Spleen (tissue), 11 donors: ENCODE results near the gene TMPRSS4. TPM values are rescaled to one million over a fixed set of nuclear protein-coding genes. Genes with fewer than 3 reads are reported as not detected.

Experiments
- DNase-seq: peaks from one replicate; pipeline ENCODE4 v3.0.0-alpha.2; 2020
- H3K27ac ChIP-seq, 8 donors: fragments of 200-600 bp; sonication (generic) in 7 of 8; 1 replicate in 4 of 8; 2 replicates in 4 of 8; pipeline versions ENCODE4 v1.5.0 to v1.8.0; 2016 to 2021; ENCODE audit warnings: inconsistent platforms in 4 of 8, mild to moderate bottlenecking in 4 of 8, moderate library complexity in 1 of 8
- H3K27me3 ChIP-seq, 7 donors: fragments of 200-600 bp; sonication (generic) in 6 of 7; replicated peaks in 1 of 7; 1 replicate in 4 of 7; 2 replicates in 3 of 7; pipeline versions ENCODE4 v1.5.0 to v1.8.0; 2016 to 2021; ENCODE audit warnings: inconsistent platforms in 3 of 7, mild to moderate bottlenecking in 1 of 7
- H3K36me3 ChIP-seq, 6 donors: fragments of 200-600 bp; sonication (generic) in 5 of 6; 1 replicate in 4 of 6; 2 replicates in 2 of 6; pipeline versions ENCODE4 v1.5.0 to v1.8.0; 2016 to 2021; ENCODE audit warnings: inconsistent platforms in 2 of 6
- H3K4me1 ChIP-seq, 6 donors: fragments of 200-600 bp; sonication (generic) in 5 of 6; 1 replicate in 3 of 6; 2 replicates in 3 of 6; pipeline versions ENCODE4 v1.5.0 to v1.8.0; 2016 to 2021; ENCODE audit warnings: inconsistent platforms in 3 of 6
- H3K4me3 ChIP-seq, 8 donors: fragments of 200-600 bp; sonication (generic) in 7 of 8; 1 replicate in 4 of 8; 2 replicates in 4 of 8; pipeline versions ENCODE4 v1.5.0 to v1.8.0; 2016 to 2021; ENCODE audit warnings: inconsistent platforms in 4 of 8, mild to moderate bottlenecking in 4 of 8, moderate library complexity in 2 of 8
- H3K9me3 ChIP-seq, 8 donors: fragments of 200-600 bp; sonication (generic) in 7 of 8; 1 replicate in 4 of 8; 2 replicates in 4 of 8; pipeline versions ENCODE4 v1.5.0 to v1.8.0; 2016 to 2021; ENCODE audit warnings: inconsistent platforms in 4 of 8
- POLR2A ChIP-seq, 3 donors: fragments of 450-650 bp; IDR thresholded peaks; one replicate each; pipeline ENCODE4 v1.5.1; 2017; ENCODE audit warnings: antibody characterized with exemption in 3 of 3, mild to moderate bottlenecking in 1 of 3
- POLR2AphosphoS5 ChIP-seq, 3 donors: sonication (generic); formaldehyde crosslinking; IDR thresholded peaks; one replicate each; pipeline ENCODE4 v1.5.1; 2017; ENCODE audit warnings: antibody characterized with exemption in 3 of 3
- whole genome bisulfite sequencing, 5 donors: extraction: QIAGEN DNeasy Blood & Tissue Kit in 3 of 5; methylation state at CpG; one replicate each; pipeline versions ENCODE4 v1.1.5 to v1.1.7; 2013 to 2018; 5-methylcytosine and 5-hydroxymethylcytosine counted together
- intact Hi-C: fragments of 100-400 bp; cut with DNase I; formaldehyde crosslinking; loops from one replicate; pipeline ENCODE4 v1.15.0; 2023; ENCODE audit warnings: low total_unique reads
- polyA plus RNA-seq, 3 donors: library from polyadenylated mRNA; stranded (reverse); fragments of 200-250 nt; gene quantifications; one replicate each; pipeline ENCODE4 v1.2.1, GENCODE V29; 2013
- total RNA-seq, 7 donors: library from RNA; depleted of rRNA in 3 of 7; stranded (reverse); fragments of >200 nt in 3 of 7; fragmentation: NEBNext Ultra II Directional in 4 of 7; extraction: Animal tissue kit (Norgen Biotek cat#: 25700) in 4 of 7; gene quantifications; one replicate each; pipeline versions ENCODE4 v1.1.0 to v1.2.1, GENCODE V29; 2016 to 2021
- TF ChIP-seq, protein P1 (sequence below), 11 experiments: fragments of 200-600 bp in 7 of 11; fragments of 450-650 bp in 4 of 11; sonication (generic) in 4 of 11; IDR thresholded peaks in 8 of 11; conservative IDR thresholded peaks in 3 of 11; 1 replicate in 7 of 11; 2 replicates in 4 of 11; pipeline versions ENCODE4 v1.4.0 to v1.8.0; 2016 to 2021; ENCODE audit warnings: antibody characterized with exemption in 11 of 11, inconsistent platforms in 4 of 11, mild to moderate bottlenecking in 1 of 11
- donor health status: healthy with polysubstance abuse.
- donor health status: DM: no; HTN: no; CAD: no; lungs with moderate emphysema.
- donor health status: DM: no; HTN: no; CAD: no.
- donor health status: Bipolar disorder and iron deficiency.
- donor health status: healthy.
- donor health status: DM: no; HTN: no; CAD: no.
- donor health status: DM: yes; HTN: yes; CAD: no.

Gene TMPRSS4
- total and polyA plus RNA-seq, 10 donors, result 0.09 to 1.4 (median 0.85) TPM; not detected in 3

DNA sequence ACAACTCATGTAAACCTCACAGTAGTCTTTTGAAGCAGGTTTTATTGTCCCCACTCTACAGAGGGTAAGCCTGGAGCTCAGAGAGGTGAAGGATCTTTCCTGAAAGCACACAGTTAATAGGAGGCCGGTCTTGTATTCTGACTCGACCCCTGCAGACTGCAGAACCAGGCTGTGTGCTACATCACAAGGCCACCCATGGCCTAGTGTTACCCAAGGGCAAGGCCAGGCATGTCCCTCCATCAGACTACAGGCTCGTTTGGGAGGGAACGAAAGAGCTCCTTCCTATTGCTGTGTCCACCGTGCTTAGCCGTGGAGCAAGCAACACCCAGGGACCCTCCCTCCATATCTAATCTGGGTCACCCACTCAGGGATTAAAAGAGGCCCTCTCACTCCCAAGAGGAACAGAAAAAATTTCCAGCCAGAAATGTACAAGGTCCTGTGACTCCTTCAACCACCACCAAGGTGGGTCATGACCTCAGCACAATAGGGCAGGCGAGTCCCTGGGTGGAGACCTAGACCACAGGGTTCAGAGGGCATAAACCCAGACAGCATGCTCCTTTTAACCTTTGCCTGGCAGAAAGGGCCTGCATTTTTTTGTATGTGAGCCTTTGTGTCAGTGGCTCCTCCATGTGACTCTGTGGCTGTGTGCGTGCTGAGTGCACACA, 16.2 kb downstream of the TMPRSS4 start:
- Histone ChIP-seq H3K9me3 (peaks cover 0 to 7% (median 2%) of the 10 kb centered on the region in 8 donors), H3K4me3 (no peak overlapping the region), H3K27ac (no peak overlapping the region), H3K4me1 (peaks cover 0 to 7% (median 0%) of the 10 kb centered on the region in 6 donors), H3K36me3 (no peaks in the 10 kb centered on the region), H3K27me3 (no peaks in the 10 kb centered on the region)
- intact Hi-C loops, result no loop called here
- 72 to 84% (median 77%) methylated on average over 7 to 8 of the region's 8 CpGs for WGBS, 5 donors
- no peak for DNase-seq
- TF ChIP-seq POLR2A (IDR thresholded peaks at IDR 0.05) (no peak), POLR2AphosphoS5 (IDR thresholded peaks at IDR 0.05) (no peak)
- TF ChIP-seq, protein P1, sequence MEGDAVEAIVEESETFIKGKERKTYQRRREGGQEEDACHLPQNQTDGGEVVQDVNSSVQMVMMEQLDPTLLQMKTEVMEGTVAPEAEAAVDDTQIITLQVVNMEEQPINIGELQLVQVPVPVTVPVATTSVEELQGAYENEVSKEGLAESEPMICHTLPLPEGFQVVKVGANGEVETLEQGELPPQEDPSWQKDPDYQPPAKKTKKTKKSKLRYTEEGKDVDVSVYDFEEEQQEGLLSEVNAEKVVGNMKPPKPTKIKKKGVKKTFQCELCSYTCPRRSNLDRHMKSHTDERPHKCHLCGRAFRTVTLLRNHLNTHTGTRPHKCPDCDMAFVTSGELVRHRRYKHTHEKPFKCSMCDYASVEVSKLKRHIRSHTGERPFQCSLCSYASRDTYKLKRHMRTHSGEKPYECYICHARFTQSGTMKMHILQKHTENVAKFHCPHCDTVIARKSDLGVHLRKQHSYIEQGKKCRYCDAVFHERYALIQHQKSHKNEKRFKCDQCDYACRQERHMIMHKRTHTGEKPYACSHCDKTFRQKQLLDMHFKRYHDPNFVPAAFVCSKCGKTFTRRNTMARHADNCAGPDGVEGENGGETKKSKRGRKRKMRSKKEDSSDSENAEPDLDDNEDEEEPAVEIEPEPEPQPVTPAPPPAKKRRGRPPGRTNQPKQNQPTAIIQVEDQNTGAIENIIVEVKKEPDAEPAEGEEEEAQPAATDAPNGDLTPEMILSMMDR (IDR thresholded peaks at IDR 0.05 in 8 of 11, conservative IDR thresholded peaks at IDR 0.05 in 3 of 11), result no peak

DNA sequence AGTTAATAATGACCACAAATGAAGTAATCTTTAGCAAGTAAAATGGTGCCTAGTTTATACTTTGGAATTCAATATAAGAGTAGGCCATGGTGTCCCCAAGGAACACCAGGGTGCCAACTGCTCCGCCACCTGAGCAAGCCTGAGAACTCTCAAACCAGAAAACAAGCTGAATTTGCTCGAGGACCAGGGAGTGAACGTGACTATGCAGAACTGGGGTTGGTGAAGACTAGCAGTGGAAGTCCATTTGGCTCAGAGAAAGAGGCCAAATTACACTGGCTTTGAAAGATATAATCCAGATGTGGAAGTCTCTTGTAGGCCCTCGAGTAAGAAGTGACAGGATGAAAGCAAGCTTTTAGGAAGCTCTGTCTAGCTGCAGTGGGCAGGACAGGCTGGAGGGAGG, 18.6 kb downstream of the TMPRSS4 start:
- WGBS, 5 donors, result 59 to 72% (median 67%) methylated on average over 4 of the region's 4 CpGs
- no peaks in the 10 kb centered on the region for H3K36me3 ChIP-seq
- TF ChIP-seq POLR2AphosphoS5 (IDR thresholded peaks at IDR 0.05) (no peak), POLR2A (IDR thresholded peaks at IDR 0.05) (no peak)
- TF ChIP-seq, protein P1 (IDR thresholded peaks at IDR 0.05 in 8 of 11, conservative IDR thresholded peaks at IDR 0.05 in 3 of 11), result no peak
- no peak overlapping the region for H3K4me3 ChIP-seq
- no peak overlapping the region for H3K27ac ChIP-seq
- intact Hi-C loops, result no loop called here
- H3K27me3 ChIP-seq, result no peaks in the 10 kb centered on the region
- H3K9me3 ChIP-seq, result no peaks in the 10 kb centered on the region
- no peaks in the 10 kb centered on the region for H3K4me1 ChIP-seq
- peak; percentile 12 for DNase-seq

GRCh38 chr11:118095967-118096367, 19.1 kb downstream of the TMPRSS4 start:
- no peak overlapping the region for H3K27ac ChIP-seq
- no peak for TF ChIP-seq POLR2AphosphoS5 (IDR thresholded peaks at IDR 0.05)
- TF ChIP-seq, protein P1 (IDR thresholded peaks at IDR 0.05 in 8 of 11, conservative IDR thresholded peaks at IDR 0.05 in 3 of 11), result no peak
- H3K9me3 ChIP-seq, result no peaks in the 10 kb centered on the region
- WGBS, 5 donors, result 0 to 74% (median 39%) methylated on average over 1 of the region's 1 CpG
- intact Hi-C loops, result no loop called here
- H3K36me3 ChIP-seq, result no peaks in the 10 kb centered on the region
- no peak overlapping the region for H3K4me3 ChIP-seq
- DNase-seq, result no peak
- H3K4me1 ChIP-seq, result no peaks in the 10 kb centered on the region
- no peaks in the 10 kb centered on the region for H3K27me3 ChIP-seq

GRCh38 chr11:118098996-118099837, 22.3 kb downstream of the TMPRSS4 start:
- H3K9me3 ChIP-seq, result no peaks in the 10 kb centered on the region
- no peaks in the 10 kb centered on the region for H3K36me3 ChIP-seq
- TF ChIP-seq, protein P1 (IDR thresholded peaks at IDR 0.05 in 8 of 11, conservative IDR thresholded peaks at IDR 0.05 in 3 of 11), result no peak
- TF ChIP-seq POLR2A (IDR thresholded peaks at IDR 0.05) (no peak), POLR2AphosphoS5 (IDR thresholded peaks at IDR 0.05) (no peak)
- no peaks in the 10 kb centered on the region for H3K27me3 ChIP-seq
- 78 to 82% (median 78%) methylated on average over 11 of the region's 11 CpGs for WGBS, 5 donors
- DNase-seq, result no peak
- no peaks in the 10 kb centered on the region for H3K4me1 ChIP-seq
- intact Hi-C loops, result no loop called here
- H3K4me3 ChIP-seq, result no peak overlapping the region
- H3K27ac ChIP-seq, result no peak overlapping the region
